Left renal cortex interstitium (tissue), 4 donors: ENCODE measurements around the gene CD7. TPM values are rescaled to one million over a fixed set of nuclear protein-coding genes. Genes with fewer than 3 reads are reported as not detected.

Source experiments
- DNase-seq, 4 donors: peaks; one replicate each; pipeline ENCODE4 v3.0.0-alpha.2; 2013; ENCODE audit warnings: low read depth in 4 of 4, low spot score in 2 of 4, missing footprints in 1 of 4
- polyA plus RNA-seq, 4 donors: library from polyadenylated mRNA; unstranded; fragments of 120-200 nt; gene quantifications; one replicate each; pipeline ENCODE4 v1.2.1, GENCODE V29; 2013; ENCODE audit not compliant: insufficient read length in 4 of 4

The CD7 gene
- polyA plus RNA-seq, 4 donors: 0.17 to 0.65 (median 0.37) TPM

DNA sequence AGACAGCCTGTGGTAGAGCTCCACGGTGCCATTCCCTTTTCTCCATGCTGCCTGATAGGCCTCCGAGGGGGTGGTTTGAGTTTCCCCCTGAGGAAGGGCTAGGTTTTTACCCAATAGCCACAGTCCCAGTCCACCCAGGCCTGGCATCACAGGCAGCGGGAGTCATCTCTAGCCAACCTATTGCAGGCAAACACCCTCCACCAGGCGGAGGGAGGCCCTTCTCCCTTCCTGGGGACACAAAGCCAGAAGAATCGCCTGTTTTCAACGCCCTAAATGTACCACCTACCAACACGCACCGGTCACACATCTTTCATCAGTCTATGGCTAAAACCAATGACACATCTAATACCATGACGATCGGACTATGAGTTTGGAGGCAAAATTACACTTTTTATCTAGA, 51.3 kb downstream of the CD7 start:
- no peak for DNase-seq

Other genes with a start within 250 kb of the CD7 start
- 10 to 100 TPM; 29.5 to 65.2 (median 45.9) TPM for gene FASN, start 219.4 kb downstream of the CD7 start, polyA plus RNA-seq
- gene CCDC57, start 104.8 kb downstream of the CD7 start, polyA plus RNA-seq: 10 to 100 TPM; 29.8 to 93.3 (median 62.1) TPM
- 10 to 100 TPM in 3 of 4 donors, 1 to 10 TPM in 1; 8.4 to 18.8 (median 11.5) TPM for gene SLC16A3, start 88.6 kb downstream of the CD7 start, polyA plus RNA-seq
- 100 to 1,000 TPM; 103 to 141 (median 126) TPM for gene CSNK1D, start 43.9 kb downstream of the CD7 start, polyA plus RNA-seq
- gene SECTM1, start 16.2 kb upstream of the CD7 start, polyA plus RNA-seq: 1 to 10 TPM; 1.2 to 3.4 (median 1.6) TPM
- gene TEX19, start 41.6 kb upstream of the CD7 start, polyA plus RNA-seq: not detected
- gene UTS2R, start 54.2 kb upstream of the CD7 start, polyA plus RNA-seq: 1 to 10 TPM in 1 of 4 donors, under 1 TPM in 3; 0.49 to 1.1 (median 0.67) TPM
- 10 to 100 TPM; 31.8 to 62.4 (median 42.6) TPM for gene HEXD, start 100.7 kb upstream of the CD7 start, polyA plus RNA-seq
- gene OGFOD3, start 101.0 kb upstream of the CD7 start, polyA plus RNA-seq: 10 to 100 TPM; 25.0 to 28.6 (median 26.5) TPM
- gene CYBC1, start 133.1 kb upstream of the CD7 start, polyA plus RNA-seq: 10 to 100 TPM; 47.8 to 57.9 (median 56.8) TPM
- 10 to 100 TPM; 74.7 to 94.5 (median 81.4) TPM for gene NARF, start 141.1 kb upstream of the CD7 start, polyA plus RNA-seq
- 10 to 100 TPM; 34.7 to 48.6 (median 42.8) TPM for gene FOXK2, start 202.1 kb upstream of the CD7 start, polyA plus RNA-seq